ENCODE results near the gene CTPS1.

Gene CTPS1

GRCh38 chr1:40979241-40980067 is at the start of gene CTPS1:
Gene CTPS1, plus strand, starts transcription at chr1:40979696. Its CDS starts 3,595 bp downstream, at chr1:40983291.
- peaks cover 28% of the 10 kb centered on the region for H3K36me3 Mint-ChIP-seq
- no peaks in the 10 kb centered on the region for H3K9me3 Mint-ChIP-seq
- peak within 1 kb of the TSS; percentile 99 for H3K27ac Mint-ChIP-seq
- H3K4me1 Mint-ChIP-seq: peaks cover 42% of the 10 kb centered on the region
- H3K27me3 Mint-ChIP-seq: no peaks in the 10 kb centered on the region
- peak within 1 kb of the TSS; percentile 96 for H3K4me3 Mint-ChIP-seq

DNA sequence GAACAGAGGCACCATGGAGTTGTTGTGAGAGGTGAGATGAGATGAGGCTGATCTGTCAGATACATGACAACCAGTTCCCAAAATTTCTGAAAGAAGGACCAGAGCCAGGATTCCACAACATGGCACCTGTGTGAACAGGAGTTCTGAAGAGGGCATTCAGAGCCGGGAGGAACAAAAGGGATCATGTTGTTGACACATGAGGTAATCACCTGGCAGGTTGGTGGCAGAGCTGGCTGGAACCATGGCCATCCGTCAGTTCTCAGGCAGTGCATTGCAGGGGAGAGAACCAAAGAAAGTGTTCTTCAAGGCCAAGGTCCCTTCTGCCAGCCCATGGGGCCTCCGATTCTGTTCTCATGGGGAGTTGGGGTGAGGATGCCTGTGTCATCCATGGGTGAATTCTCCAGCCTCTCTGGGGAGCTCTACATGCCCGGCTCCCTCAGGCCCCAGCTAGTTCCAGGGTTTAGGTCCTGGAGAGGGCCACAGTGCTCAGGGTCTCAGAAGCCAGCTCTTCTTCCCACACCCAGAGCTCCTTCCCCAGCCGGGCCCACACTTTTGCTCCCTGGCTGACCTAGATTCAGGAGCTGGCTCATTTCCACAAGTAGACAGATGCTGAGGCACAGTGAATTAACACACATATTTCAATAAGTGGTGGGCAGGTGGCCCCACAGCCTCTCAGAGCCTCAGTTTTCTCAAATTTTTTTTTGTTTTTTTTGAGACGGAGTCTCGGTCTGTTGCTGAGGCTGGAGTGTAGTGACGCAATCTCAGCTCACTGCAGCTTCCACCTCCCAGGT is 49.1 kb upstream of the CTPS1 start:
- H3K4me3 Mint-ChIP-seq: no peak overlapping the region
- H3K36me3 Mint-ChIP-seq: no peaks in the 10 kb centered on the region
- H3K9me3 Mint-ChIP-seq: no peaks in the 10 kb centered on the region
- H3K27ac Mint-ChIP-seq: no peak overlapping the region
- no peaks in the 10 kb centered on the region for H3K4me1 Mint-ChIP-seq
- no peaks in the 10 kb centered on the region for H3K27me3 Mint-ChIP-seq

- Mint-ChIP-seq H3K36me3 (no peaks in the 10 kb centered on the region), H3K27ac (no peak overlapping the region), H3K4me3 (no peak overlapping the region), H3K9me3 (no peaks in the 10 kb centered on the region), H3K4me1 (no peaks in the 10 kb centered on the region), H3K27me3 (no peaks in the 10 kb centered on the region)
These were observed 47.9 kb upstream of the CTPS1 start for GRCh38 chr1:40931601-40932000.

DNA sequence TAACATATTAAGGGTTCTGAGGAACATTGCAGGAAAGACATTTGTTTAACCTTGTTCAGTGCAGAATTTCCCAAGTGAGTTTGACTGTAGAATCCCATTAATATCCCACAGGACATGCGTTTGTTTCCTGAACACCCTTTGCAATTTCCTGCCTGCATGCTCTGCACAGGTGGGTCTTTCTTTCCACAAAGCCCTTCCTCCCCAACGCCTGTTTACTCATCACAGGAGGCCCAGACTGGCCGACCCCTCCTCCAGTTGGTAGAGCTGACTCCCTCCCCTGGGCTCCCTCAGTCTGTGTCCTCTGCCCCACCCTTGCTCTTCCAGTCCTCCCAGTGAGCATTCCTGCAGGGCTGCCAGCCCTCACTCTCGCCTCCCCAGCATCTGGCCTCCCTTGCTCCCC is 47.5 kb upstream of the CTPS1 start:
- Mint-ChIP-seq H3K27me3 (no peaks in the 10 kb centered on the region), H3K4me3 (no peak overlapping the region), H3K9me3 (no peaks in the 10 kb centered on the region), H3K27ac (no peak overlapping the region), H3K4me1 (no peaks in the 10 kb centered on the region), H3K36me3 (no peaks in the 10 kb centered on the region)

- Mint-ChIP-seq H3K4me3 (no peak overlapping the region), H3K9me3 (no peaks in the 10 kb centered on the region), H3K36me3 (no peaks in the 10 kb centered on the region), H3K4me1 (no peaks in the 10 kb centered on the region), H3K27ac (no peak overlapping the region), H3K27me3 (no peaks in the 10 kb centered on the region)
These were observed 42.6 kb upstream of the CTPS1 start for GRCh38 chr1:40936931-40937339.

DNA sequence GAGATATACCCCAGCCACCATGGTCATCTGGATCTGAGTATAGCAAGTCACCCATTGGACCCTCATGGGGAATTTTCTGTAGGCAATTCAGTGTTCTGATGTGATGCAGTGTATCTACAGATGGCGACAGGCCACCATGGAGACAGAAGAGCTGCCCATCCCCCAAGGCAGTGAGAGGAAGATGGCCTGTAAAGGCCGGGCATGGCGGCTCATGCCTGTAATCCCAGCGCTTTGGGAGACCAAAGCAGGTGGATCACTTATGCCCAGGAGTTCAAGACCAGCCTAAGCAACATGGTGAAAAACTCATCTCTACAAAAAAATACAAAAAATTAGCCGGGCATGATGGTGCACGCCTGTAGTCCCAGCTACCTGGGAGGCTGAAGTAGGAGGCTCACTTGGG is 41.1 kb upstream of the CTPS1 start:
- Mint-ChIP-seq H3K4me1 (no peaks in the 10 kb centered on the region), H3K27me3 (no peaks in the 10 kb centered on the region), H3K36me3 (no peaks in the 10 kb centered on the region), H3K4me3 (no peak overlapping the region), H3K27ac (no peak overlapping the region), H3K9me3 (no peaks in the 10 kb centered on the region)

DNA sequence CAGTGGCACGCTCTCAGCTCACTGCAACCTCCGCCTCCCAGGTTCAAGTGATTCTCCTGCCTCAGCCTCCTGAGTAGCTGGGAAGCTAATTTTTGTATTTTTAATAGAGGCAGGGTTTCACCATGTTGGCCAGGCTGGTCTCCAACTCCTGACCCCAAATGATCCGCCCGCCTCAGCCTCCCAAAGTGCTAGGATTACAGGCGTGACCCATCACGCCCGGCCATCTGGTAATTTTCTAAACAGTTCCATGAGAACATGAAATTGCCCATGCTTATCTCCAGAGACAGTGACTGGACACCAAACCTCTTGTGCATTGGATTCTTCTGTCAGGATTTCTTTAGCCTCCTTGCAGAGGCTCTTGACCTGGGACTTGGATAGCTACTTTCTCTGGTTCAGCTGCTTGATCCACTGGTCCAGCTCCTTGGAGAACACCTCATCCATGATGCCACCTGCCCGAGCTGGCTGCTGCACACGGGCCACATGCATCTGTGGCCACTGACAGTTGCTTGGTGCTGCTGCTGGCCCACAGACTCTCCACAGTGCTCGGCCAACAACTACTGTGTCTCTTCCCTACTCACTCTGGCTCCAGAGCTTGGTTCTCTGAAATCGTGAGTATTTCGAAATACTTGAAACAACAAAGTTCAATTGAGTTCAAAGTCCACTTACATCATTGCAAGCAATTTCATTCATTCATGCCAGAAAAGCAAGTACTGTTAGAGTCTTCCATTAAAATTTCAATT is 40.0 kb upstream of the CTPS1 start:
- Mint-ChIP-seq H3K27me3 (no peaks in the 10 kb centered on the region), H3K4me3 (no peak overlapping the region), H3K4me1 (no peaks in the 10 kb centered on the region), H3K9me3 (no peaks in the 10 kb centered on the region), H3K36me3 (no peaks in the 10 kb centered on the region), H3K27ac (no peak overlapping the region)

- Mint-ChIP-seq H3K4me3 (no peak overlapping the region), H3K36me3 (no peaks in the 10 kb centered on the region), H3K27ac (no peak overlapping the region), H3K9me3 (no peaks in the 10 kb centered on the region), H3K27me3 (peaks cover 1% of the 10 kb centered on the region), H3K4me1 (peaks cover 3% of the 10 kb centered on the region)
These were observed 35.2 kb upstream of the CTPS1 start for GRCh38 chr1:40944326-40944725.

- no peaks in the 10 kb centered on the region for H3K36me3 Mint-ChIP-seq
- H3K4me3 Mint-ChIP-seq: no peak overlapping the region
- H3K4me1 Mint-ChIP-seq: peaks cover 3% of the 10 kb centered on the region
- peaks cover 1% of the 10 kb centered on the region for H3K27me3 Mint-ChIP-seq
- H3K27ac Mint-ChIP-seq: no peak overlapping the region
- no peaks in the 10 kb centered on the region for H3K9me3 Mint-ChIP-seq
These were observed 34.6 kb upstream of the CTPS1 start for GRCh38 chr1:40944841-40945430.

DNA sequence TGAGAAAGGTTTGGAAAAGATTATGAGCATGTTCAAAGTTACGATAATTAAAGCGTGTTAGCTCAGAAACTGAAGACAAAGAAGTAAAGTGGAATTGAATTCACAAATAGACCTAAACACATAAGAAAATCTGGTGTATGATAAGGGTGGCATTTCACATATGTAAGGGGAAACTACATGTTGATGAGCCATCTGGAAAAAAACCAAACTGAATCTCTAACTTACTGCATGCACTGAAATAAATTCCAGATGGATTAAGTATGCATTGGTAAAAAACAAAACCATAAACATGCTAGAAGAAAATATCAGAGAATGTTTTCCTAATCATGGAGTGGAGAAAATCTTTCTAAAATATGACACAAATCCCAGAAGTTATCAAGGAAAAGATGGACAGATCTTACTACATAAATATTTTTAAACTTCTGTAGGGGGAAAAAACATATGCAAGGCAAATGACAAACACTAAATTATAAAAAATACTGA is 34.0 kb upstream of the CTPS1 start:
- no peaks in the 10 kb centered on the region for H3K36me3 Mint-ChIP-seq
- H3K4me1 Mint-ChIP-seq: peaks cover 3% of the 10 kb centered on the region
- H3K27me3 Mint-ChIP-seq: peaks cover 1% of the 10 kb centered on the region
- no peak overlapping the region for H3K27ac Mint-ChIP-seq
- H3K9me3 Mint-ChIP-seq: no peaks in the 10 kb centered on the region
- no peak overlapping the region for H3K4me3 Mint-ChIP-seq

- H3K27ac Mint-ChIP-seq: no peak overlapping the region
- H3K36me3 Mint-ChIP-seq: no peaks in the 10 kb centered on the region
These were observed 30.6 kb upstream of the CTPS1 start for GRCh38 chr1:40948741-40949443.

DNA sequence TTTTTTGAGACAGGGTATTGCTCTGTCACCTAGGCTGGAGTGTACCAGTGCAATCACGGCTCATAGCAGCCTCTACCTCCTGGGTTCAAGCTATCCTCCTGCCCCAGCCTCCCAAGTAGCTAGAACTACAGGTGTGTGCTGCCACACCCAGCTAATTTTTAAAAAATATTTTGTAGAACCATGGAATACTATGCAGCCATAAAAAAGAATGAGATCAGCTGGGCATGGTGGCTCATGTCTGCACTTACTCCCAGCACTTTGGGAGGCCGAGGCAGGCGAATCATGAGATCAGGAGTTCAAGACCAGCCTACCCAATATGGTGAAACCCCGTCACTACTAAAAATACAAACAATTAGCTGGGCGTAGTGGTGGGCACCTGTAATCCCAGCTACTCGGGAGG is 29.9 kb upstream of the CTPS1 start:
- Mint-ChIP-seq H3K4me1 (peaks cover 11% of the 10 kb centered on the region), H3K4me3 (no peak overlapping the region)

More at GRCh38 chr1:40948741-40949443, 30.6 kb upstream of the CTPS1 start:
- Mint-ChIP-seq H3K27me3 (peaks cover 2% of the 10 kb centered on the region), H3K9me3 (no peaks in the 10 kb centered on the region), H3K4me1 (peaks cover 11% of the 10 kb centered on the region), H3K4me3 (no peak overlapping the region)

GRCh38 chr1:40951943-40952743 is 27.4 kb upstream of the CTPS1 start:
- H3K9me3 Mint-ChIP-seq: no peaks in the 10 kb centered on the region
- H3K27ac Mint-ChIP-seq: no peak overlapping the region
- peaks cover 11% of the 10 kb centered on the region for H3K4me1 Mint-ChIP-seq
- H3K36me3 Mint-ChIP-seq: no peaks in the 10 kb centered on the region
- no peak overlapping the region for H3K4me3 Mint-ChIP-seq
- peaks cover 3% of the 10 kb centered on the region for H3K27me3 Mint-ChIP-seq

More for the DNA sequence above, 29.9 kb upstream of the CTPS1 start:
- Mint-ChIP-seq H3K9me3 (no peaks in the 10 kb centered on the region), H3K36me3 (no peaks in the 10 kb centered on the region), H3K27ac (no peak overlapping the region), H3K27me3 (peaks cover 4% of the 10 kb centered on the region)

DNA sequence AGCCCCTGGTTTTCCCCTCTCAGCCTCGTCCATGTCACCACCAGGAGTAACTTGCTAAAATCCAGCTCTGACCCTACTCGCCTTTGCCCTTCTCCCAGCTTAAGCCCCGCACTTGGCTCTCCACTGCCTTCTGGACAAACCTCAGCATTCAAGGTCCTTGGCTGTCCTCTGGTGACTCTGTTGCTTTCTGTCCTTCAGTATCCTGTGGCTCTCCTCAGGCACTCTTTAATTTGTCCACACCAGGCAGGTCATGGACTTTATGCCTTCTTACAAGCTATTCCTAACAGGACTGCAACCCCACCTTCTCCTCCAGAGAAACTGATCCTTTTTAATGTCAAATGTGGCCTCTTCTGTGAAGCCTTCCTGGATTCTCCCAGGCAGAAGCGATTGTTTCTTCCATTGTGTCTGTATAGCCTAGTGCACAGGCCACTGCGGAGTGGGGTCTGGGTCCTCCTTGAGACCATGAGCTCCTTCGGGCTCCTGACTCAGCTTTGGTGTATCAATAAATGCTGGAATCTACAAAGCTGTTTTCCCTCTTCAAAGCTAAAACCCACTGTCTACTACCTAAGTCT is 26.7 kb upstream of the CTPS1 start:
- Mint-ChIP-seq H3K9me3 (no peaks in the 10 kb centered on the region), H3K4me3 (no peak overlapping the region), H3K4me1 (peaks cover 11% of the 10 kb centered on the region), H3K36me3 (no peaks in the 10 kb centered on the region), H3K27ac (no peak overlapping the region), H3K27me3 (peaks cover 3% of the 10 kb centered on the region)
